ENCODE data around the gene DLGAP1.

GRCh38 chr18:3914109-3914508 is 541.0 kb downstream of the DLGAP1 start:
- TF ChIP-seq CTCF (IDR thresholded peaks at IDR 0.05; ENCODE audit: low read depth, low read length) (no peak), MYC (IDR thresholded peaks at IDR 0.05; ENCODE audit: low read depth, low read length) (no peak), MAX (IDR thresholded peaks at IDR 0.05; ENCODE audit: low read depth, low read length) (no peak)

Data from NB4 (cell line).